GM23338 (cell line): ENCODE data around the gene CD83. TPM values are rescaled to one million over a fixed set of nuclear protein-coding genes. Genes with fewer than 3 reads are reported as not detected.

Source experiments
- ATAC-seq: fragments of 200-7000 bp; cut with Tn5 transposase; 3 replicates; pipeline ENCODE4 v1.9.1; 2020
- DNase-seq: peaks from one replicate; pipeline ENCODE4 v3.0.0-alpha.2; 2015; ENCODE audit warnings: low spot score
- H2AFZ ChIP-seq: fragments of 200-600 bp; sonication (generic); 2 replicates; pipeline ENCODE4 v1.8.0; 2016; ENCODE audit warnings: antibody characterized with exemption, mild to moderate bottlenecking, moderate library complexity
- H3F3A ChIP-seq: fragments of 200-600 bp; sonication (generic); replicated peaks from 2 replicates; pipeline ENCODE4 v1.8.0; 2017; ENCODE audit warnings: antibody characterized with exemption, mixed run types, low read depth
- H3K27ac ChIP-seq: fragments of 200-600 bp; sonication (generic); 2 replicates; pipeline ENCODE4 v1.6.1; 2016; ENCODE audit warnings: low read depth
- H3K27me3 ChIP-seq: fragments of 200-600 bp; sonication (generic); 2 replicates; pipeline ENCODE4 v1.8.0; 2016; ENCODE audit warnings: mild to moderate bottlenecking, mixed run types, moderate library complexity; ENCODE audit not compliant: insufficient read depth
- H3K36me3 ChIP-seq: fragments of 200-600 bp; sonication (generic); 2 replicates; pipeline ENCODE4 v1.8.0; 2016; ENCODE audit warnings: mild to moderate bottlenecking; ENCODE audit not compliant: insufficient read depth
- H3K4me1 ChIP-seq: fragments of 200-600 bp; sonication (generic); 2 replicates; pipeline ENCODE4 v1.8.0; 2016; ENCODE audit warnings: mild to moderate bottlenecking, moderate library complexity; ENCODE audit not compliant: insufficient read depth
- H3K4me2 ChIP-seq: fragments of 200-600 bp; sonication (generic); 2 replicates; pipeline ENCODE4 v1.7.1; 2017; ENCODE audit warnings: mixed run types
- H3K4me3 ChIP-seq: fragments of 200-600 bp; sonication (generic); 2 replicates; pipeline ENCODE4 v1.6.1; 2016; ENCODE audit warnings: mixed run types
- H3K79me2 ChIP-seq: fragments of 200-600 bp; sonication (generic); replicated peaks from 2 replicates; pipeline ENCODE4 v1.8.0; 2017; ENCODE audit warnings: mild to moderate bottlenecking; ENCODE audit not compliant: insufficient read depth
- H3K9me2 ChIP-seq: fragments of 200-600 bp; sonication (generic); 2 replicates; pipeline ENCODE4 v1.8.0; 2017; ENCODE audit not compliant: insufficient read depth
- H4K20me1 ChIP-seq: fragments of 200-600 bp; sonication (generic); replicated peaks from 2 replicates; pipeline ENCODE4 v1.8.0; 2017; ENCODE audit warnings: mild to moderate bottlenecking; ENCODE audit not compliant: insufficient read depth
- H3K27ac Mint-ChIP-seq: 2 replicates; pipeline ENCODE4 v1.8.0; 2020; ENCODE audit warnings: inconsistent platforms, mild to moderate bottlenecking, moderate library complexity, mixed read lengths
- H3K27me3 Mint-ChIP-seq: 3 replicates; pipeline ENCODE4 v1.8.0; 2022; ENCODE audit warnings: low read depth, mild to moderate bottlenecking, moderate library complexity, mixed read lengths, inconsistent platforms; ENCODE audit not compliant: insufficient read depth, poor library complexity
- H3K36me3 Mint-ChIP-seq: 3 replicates; pipeline ENCODE4 v1.8.0; 2021; ENCODE audit warnings: low read depth, mild to moderate bottlenecking, inconsistent platforms, moderate library complexity, mixed read lengths
- H3K4me1 Mint-ChIP-seq: 3 replicates; pipeline ENCODE4 v1.8.0; 2020; ENCODE audit warnings: mild to moderate bottlenecking, inconsistent platforms, mixed read lengths
- H3K4me3 Mint-ChIP-seq: 3 replicates; pipeline ENCODE4 v1.8.0; 2021; ENCODE audit warnings: moderate library complexity, mild to moderate bottlenecking, inconsistent platforms, mixed read lengths
- H3K9me3 Mint-ChIP-seq: 3 replicates; pipeline ENCODE4 v1.8.0; 2020; ENCODE audit warnings: moderate library complexity, mild to moderate bottlenecking, inconsistent platforms, mixed read lengths
- CREB1 ChIP-seq: fragments of 250-450 bp; sonication (Bioruptor Pico); IDR thresholded peaks from 2 replicates; pipeline ENCODE4 v1.5.0; 2020; ENCODE audit warnings: low read depth, mild to moderate bottlenecking, moderate library complexity
- CTCF ChIP-seq, 2 experiments: fragments of 200-600 bp in 1 of 2; sonication (generic) in 1 of 2; conservative IDR thresholded peaks; 2 replicates each; pipeline versions ENCODE4 v1.5.1 to v1.6.1; 2016 to 2017; ENCODE audit warnings: antibody characterized with exemption in 2 of 2, low read depth in 2 of 2, mild to moderate bottlenecking in 2 of 2, moderate library complexity in 1 of 2
- JUNB ChIP-seq: IDR thresholded peaks from one replicate; pipeline ENCODE4 v1.6.1; 2016; ENCODE audit warnings: antibody characterized with exemption; ENCODE audit not compliant: unreplicated experiment
- NANOG ChIP-seq: IDR thresholded peaks from 2 replicates; pipeline ENCODE4 v1.6.1; 2016; ENCODE audit warnings: antibody characterized with exemption, borderline replicate concordance
- POLR2AphosphoS5 ChIP-seq: IDR thresholded peaks from 2 replicates; pipeline ENCODE4 v1.6.1; 2016; ENCODE audit warnings: antibody characterized with exemption, low read depth
- ZNF114 ChIP-seq: fragments of 250-450 bp; sonication (Bioruptor Pico); IDR thresholded peaks from 2 replicates; pipeline ENCODE4 v1.5.0; 2020; ENCODE audit warnings: mild to moderate bottlenecking, moderate library complexity
- polyA plus RNA-seq: library from polyadenylated mRNA; unstranded; fragments of >200 nt; fragmentation: Nextera tagmentation; extraction: Ambion mirVana; gene quantifications from 2 replicates; pipeline ENCODE4 v1.2.1, GENCODE V29; 2016
- total RNA-seq: library from RNA; depleted of rRNA; stranded (reverse); fragments of >200 nt; shearing (Covaris generic); gene quantifications from 2 replicates; pipeline ENCODE4 v1.2.3, GENCODE V29; 2014
- TF ChIP-seq, protein P1 (sequence below): IDR thresholded peaks from one replicate; pipeline ENCODE4 v1.6.1; 2018; ENCODE audit warnings: antibody characterized with exemption; ENCODE audit not compliant: unreplicated experiment
- TF ChIP-seq, protein P2 (sequence below): fragments of 250-450 bp; sonication (Bioruptor Pico); IDR thresholded peaks from 2 replicates; pipeline ENCODE4 v1.5.0; 2020; ENCODE audit warnings: mild to moderate bottlenecking, moderate library complexity

Gene CD83
- total and polyA plus RNA-seq, 2 experiments from 2014 or later = 8.1 to 13.2 TPM

- H3K4me3 ChIP-seq = no peak overlapping the region
- H3F3A ChIP-seq = no peaks in the 10 kb centered on the region
- Mint-ChIP-seq H3K9me3 (no peaks in the 10 kb centered on the region), H3K4me1 (peaks cover 26% of the 10 kb centered on the region), H3K27ac (no peak overlapping the region), H3K36me3 (no peaks in the 10 kb centered on the region), H3K4me3 (no peak overlapping the region), H3K27me3 (no peaks in the 10 kb centered on the region)
- peaks cover 17% of the 10 kb centered on the region for H3K4me1 ChIP-seq
- H3K27ac ChIP-seq = no peak overlapping the region
- H3K9me2 ChIP-seq = no peaks in the 10 kb centered on the region
- DNase-seq (no peak), ATAC-seq (no peak)
- H2AFZ ChIP-seq = peak overlapping the region; percentile 52
- no peaks in the 10 kb centered on the region for H3K79me2 ChIP-seq
- no peak overlapping the region for H3K4me2 ChIP-seq
- no peaks in the 10 kb centered on the region for H3K27me3 ChIP-seq
- 0 out of 2 replicates have a peak, but pooled peaks cover 3% of the 10 kb centered on the region for H4K20me1 ChIP-seq
- no peaks in the 10 kb centered on the region; the same call in 1 of the 2 replicates for H3K36me3 ChIP-seq
- TF ChIP-seq JUNB = no peak
- no peak for TF ChIP-seq POLR2AphosphoS5
- TF ChIP-seq, protein P1, sequence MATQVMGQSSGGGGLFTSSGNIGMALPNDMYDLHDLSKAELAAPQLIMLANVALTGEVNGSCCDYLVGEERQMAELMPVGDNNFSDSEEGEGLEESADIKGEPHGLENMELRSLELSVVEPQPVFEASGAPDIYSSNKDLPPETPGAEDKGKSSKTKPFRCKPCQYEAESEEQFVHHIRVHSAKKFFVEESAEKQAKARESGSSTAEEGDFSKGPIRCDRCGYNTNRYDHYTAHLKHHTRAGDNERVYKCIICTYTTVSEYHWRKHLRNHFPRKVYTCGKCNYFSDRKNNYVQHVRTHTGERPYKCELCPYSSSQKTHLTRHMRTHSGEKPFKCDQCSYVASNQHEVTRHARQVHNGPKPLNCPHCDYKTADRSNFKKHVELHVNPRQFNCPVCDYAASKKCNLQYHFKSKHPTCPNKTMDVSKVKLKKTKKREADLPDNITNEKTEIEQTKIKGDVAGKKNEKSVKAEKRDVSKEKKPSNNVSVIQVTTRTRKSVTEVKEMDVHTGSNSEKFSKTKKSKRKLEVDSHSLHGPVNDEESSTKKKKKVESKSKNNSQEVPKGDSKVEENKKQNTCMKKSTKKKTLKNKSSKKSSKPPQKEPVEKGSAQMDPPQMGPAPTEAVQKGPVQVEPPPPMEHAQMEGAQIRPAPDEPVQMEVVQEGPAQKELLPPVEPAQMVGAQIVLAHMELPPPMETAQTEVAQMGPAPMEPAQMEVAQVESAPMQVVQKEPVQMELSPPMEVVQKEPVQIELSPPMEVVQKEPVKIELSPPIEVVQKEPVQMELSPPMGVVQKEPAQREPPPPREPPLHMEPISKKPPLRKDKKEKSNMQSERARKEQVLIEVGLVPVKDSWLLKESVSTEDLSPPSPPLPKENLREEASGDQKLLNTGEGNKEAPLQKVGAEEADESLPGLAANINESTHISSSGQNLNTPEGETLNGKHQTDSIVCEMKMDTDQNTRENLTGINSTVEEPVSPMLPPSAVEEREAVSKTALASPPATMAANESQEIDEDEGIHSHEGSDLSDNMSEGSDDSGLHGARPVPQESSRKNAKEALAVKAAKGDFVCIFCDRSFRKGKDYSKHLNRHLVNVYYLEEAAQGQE = no peak
- no peak for TF ChIP-seq CTCF (conservative IDR thresholded peaks at IDR 0.05; ENCODE audit: low read depth in 2 of 2)
- no peak for TF ChIP-seq CREB1 (CRISPR knock-in tag)
- no peak for TF ChIP-seq NANOG
Measured at GRCh38 chr6:14084388-14084787, 33.2 kb upstream of the CD83 start.

- no peaks in the 10 kb centered on the region for H3K79me2 ChIP-seq
- no peak overlapping the region for H3K4me2 ChIP-seq
- Mint-ChIP-seq H3K27ac (no peak overlapping the region), H3K27me3 (no peaks in the 10 kb centered on the region), H3K9me3 (peaks cover 5% of the 10 kb centered on the region; the same call in 2 of the 3 replicates), H3K4me1 (peaks cover 26% of the 10 kb centered on the region), H3K4me3 (no peak overlapping the region), H3K36me3 (no peaks in the 10 kb centered on the region)
- peak overlapping the region; percentile 52 for H2AFZ ChIP-seq
- no peaks in the 10 kb centered on the region for H3F3A ChIP-seq
- ATAC-seq (no peak; the same call in 2 of the 3 replicates), DNase-seq (no peak)
- peaks cover 17% of the 10 kb centered on the region for H3K4me1 ChIP-seq
- H3K27ac ChIP-seq = no peak overlapping the region
- peaks cover 5% of the 10 kb centered on the region; the same call in 1 of the 2 replicates for H3K9me2 ChIP-seq
- H4K20me1 ChIP-seq = 0 out of 2 replicates have a peak, but pooled peaks cover 3% of the 10 kb centered on the region
- H3K4me3 ChIP-seq = no peak overlapping the region
- H3K27me3 ChIP-seq = no peaks in the 10 kb centered on the region
- H3K36me3 ChIP-seq = no peaks in the 10 kb centered on the region; the same call in 1 of the 2 replicates
- TF ChIP-seq CREB1 (CRISPR knock-in tag) = no peak
- no peak for TF ChIP-seq ZNF114
- TF ChIP-seq, protein P2, sequence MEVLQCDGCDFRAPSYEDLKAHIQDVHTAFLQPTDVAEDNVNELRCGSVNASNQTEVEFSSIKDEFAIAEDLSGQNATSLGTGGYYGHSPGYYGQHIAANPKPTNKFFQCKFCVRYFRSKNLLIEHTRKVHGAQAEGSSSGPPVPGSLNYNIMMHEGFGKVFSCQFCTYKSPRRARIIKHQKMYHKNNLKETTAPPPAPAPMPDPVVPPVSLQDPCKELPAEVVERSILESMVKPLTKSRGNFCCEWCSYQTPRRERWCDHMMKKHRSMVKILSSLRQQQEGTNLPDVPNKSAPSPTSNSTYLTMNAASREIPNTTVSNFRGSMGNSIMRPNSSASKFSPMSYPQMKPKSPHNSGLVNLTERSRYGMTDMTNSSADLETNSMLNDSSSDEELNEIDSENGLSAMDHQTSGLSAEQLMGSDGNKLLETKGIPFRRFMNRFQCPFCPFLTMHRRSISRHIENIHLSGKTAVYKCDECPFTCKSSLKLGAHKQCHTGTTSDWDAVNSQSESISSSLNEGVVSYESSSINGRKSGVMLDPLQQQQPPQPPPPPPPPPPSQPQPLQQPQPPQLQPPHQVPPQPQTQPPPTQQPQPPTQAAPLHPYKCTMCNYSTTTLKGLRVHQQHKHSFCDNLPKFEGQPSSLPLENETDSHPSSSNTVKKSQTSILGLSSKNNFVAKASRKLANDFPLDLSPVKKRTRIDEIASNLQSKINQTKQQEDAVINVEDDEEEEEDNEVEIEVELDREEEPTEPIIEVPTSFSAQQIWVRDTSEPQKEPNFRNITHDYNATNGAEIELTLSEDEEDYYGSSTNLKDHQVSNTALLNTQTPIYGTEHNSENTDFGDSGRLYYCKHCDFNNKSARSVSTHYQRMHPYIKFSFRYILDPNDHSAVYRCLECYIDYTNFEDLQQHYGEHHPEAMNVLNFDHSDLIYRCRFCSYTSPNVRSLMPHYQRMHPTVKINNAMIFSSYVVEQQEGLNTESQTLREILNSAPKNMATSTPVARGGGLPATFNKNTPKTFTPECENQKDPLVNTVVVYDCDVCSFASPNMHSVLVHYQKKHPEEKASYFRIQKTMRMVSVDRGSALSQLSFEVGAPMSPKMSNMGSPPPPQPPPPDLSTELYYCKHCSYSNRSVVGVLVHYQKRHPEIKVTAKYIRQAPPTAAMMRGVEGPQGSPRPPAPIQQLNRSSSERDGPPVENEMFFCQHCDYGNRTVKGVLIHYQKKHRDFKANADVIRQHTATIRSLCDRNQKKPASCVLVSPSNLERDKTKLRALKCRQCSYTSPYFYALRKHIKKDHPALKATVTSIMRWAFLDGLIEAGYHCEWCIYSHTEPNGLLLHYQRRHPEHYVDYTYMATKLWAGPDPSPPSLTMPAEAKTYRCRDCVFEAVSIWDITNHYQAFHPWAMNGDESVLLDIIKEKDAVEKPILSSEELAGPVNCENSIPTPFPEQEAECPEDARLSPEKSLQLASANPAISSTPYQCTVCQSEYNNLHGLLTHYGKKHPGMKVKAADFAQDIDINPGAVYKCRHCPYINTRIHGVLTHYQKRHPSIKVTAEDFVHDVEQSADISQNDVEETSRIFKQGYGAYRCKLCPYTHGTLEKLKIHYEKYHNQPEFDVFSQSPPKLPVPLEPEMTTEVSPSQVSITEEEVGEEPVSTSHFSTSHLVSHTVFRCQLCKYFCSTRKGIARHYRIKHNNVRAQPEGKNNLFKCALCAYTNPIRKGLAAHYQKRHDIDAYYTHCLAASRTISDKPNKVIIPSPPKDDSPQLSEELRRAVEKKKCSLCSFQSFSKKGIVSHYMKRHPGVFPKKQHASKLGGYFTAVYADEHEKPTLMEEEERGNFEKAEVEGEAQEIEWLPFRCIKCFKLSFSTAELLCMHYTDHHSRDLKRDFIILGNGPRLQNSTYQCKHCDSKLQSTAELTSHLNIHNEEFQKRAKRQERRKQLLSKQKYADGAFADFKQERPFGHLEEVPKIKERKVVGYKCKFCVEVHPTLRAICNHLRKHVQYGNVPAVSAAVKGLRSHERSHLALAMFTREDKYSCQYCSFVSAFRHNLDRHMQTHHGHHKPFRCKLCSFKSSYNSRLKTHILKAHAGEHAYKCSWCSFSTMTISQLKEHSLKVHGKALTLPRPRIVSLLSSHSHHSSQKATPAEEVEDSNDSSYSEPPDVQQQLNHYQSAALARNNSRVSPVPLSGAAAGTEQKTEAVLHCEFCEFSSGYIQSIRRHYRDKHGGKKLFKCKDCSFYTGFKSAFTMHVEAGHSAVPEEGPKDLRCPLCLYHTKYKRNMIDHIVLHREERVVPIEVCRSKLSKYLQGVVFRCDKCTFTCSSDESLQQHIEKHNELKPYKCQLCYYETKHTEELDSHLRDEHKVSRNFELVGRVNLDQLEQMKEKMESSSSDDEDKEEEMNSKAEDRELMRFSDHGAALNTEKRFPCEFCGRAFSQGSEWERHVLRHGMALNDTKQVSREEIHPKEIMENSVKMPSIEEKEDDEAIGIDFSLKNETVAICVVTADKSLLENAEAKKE (CRISPR knock-in tag) = no peak
- TF ChIP-seq POLR2AphosphoS5 = no peak
Measured at GRCh38 chr6:14085176-14085787, 32.3 kb upstream of the CD83 start.
